Measurements from ENCODE around the gene PLVAP.

DNA sequence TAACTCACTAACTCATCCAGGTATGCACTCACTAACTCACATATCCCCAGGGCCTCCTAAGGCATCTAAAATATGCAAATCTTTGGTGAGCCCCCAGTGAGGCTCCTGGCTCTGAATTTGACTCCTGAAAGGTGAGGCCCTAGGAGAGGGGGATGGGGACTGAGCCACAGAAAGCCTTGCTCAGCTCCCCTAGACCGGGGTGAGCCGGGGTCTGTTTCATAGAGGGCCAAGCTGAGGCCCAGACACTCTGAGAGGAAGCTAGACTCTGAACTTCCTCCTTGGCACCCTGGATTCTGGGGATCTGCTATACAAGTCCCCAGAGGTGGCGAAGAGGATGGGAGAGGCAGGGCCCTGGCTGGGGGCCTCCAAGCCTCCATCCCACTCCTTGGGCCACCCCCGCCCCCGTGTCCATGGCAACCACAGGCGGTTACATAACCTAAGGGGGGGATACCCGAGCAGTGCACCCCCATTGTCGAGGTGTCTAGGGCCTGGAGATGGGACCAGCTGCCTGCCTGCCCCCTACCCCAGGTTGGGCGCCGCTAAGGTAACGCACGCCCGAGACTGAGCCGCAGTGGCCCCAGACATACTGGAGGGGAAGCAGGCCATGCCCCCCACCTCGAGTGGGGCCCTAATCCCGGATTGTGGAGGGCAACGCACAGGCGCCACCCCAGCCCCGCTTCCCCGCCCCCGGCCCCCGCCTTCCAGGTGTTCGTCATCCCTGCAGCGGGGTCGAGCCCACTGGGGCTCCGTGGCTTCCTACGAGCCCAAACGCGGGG is 74.6 kb downstream of the PLVAP start:
- TF ChIP-seq, protein P1, sequence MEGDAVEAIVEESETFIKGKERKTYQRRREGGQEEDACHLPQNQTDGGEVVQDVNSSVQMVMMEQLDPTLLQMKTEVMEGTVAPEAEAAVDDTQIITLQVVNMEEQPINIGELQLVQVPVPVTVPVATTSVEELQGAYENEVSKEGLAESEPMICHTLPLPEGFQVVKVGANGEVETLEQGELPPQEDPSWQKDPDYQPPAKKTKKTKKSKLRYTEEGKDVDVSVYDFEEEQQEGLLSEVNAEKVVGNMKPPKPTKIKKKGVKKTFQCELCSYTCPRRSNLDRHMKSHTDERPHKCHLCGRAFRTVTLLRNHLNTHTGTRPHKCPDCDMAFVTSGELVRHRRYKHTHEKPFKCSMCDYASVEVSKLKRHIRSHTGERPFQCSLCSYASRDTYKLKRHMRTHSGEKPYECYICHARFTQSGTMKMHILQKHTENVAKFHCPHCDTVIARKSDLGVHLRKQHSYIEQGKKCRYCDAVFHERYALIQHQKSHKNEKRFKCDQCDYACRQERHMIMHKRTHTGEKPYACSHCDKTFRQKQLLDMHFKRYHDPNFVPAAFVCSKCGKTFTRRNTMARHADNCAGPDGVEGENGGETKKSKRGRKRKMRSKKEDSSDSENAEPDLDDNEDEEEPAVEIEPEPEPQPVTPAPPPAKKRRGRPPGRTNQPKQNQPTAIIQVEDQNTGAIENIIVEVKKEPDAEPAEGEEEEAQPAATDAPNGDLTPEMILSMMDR (IDR thresholded peaks at IDR 0.05) = no peak
- TF ChIP-seq TCF7L2 (IDR thresholded peaks at IDR 0.05; ENCODE audit: low read depth, low read length) (no peak), POLR2AphosphoS5 (IDR thresholded peaks at IDR 0.05; ENCODE audit: low read depth, low read length) (no peak)
